ENCODE measurements around the gene TTLL11. TPM values are rescaled to one million over a fixed set of nuclear protein-coding genes. Genes with fewer than 3 reads are reported as not detected.

Gene TTLL11
- total and polyA plus RNA-seq, 2 of the 8 experiments (the other 6 are each of a cell fraction or from before 2014, with no cell fraction given): 0.56 to 0.80 TPM

GRCh38 chr9:122042056-122042455, 51.1 kb downstream of the TTLL11 start (continued):
- no peak for TF ChIP-seq RXRA (IDR thresholded peaks at IDR 0.05; ENCODE audit: insufficient read depth, low read depth, low read length)

All from H1 (cell line).